Dendritic cell treated with granulocyte-macrophage colony-stimulating factor and Interleukin-4, amounts not matched to agents 40 ng/mL and 50 ng/mL, for 4 days (primary cell): Measurements from ENCODE around the gene NECTIN2.
A peak's percentile ranks its signal among the peaks of the same experiment; 100 is the strongest.

ENCODE experiments used
- H3K27ac Mint-ChIP-seq: one replicate; pipeline ENCODE4 v1.8.0; 2022; ENCODE audit warnings: mild to moderate bottlenecking, mixed read lengths
- H3K27me3 Mint-ChIP-seq: one replicate; pipeline ENCODE4 v1.8.0; 2022; ENCODE audit warnings: mild to moderate bottlenecking, mixed read lengths
- H3K36me3 Mint-ChIP-seq: one replicate; pipeline ENCODE4 v1.8.0; 2022; ENCODE audit warnings: low read depth, mixed read lengths
- H3K4me1 Mint-ChIP-seq: one replicate; pipeline ENCODE4 v1.8.0; 2022; ENCODE audit warnings: low read depth, mixed read lengths
- H3K4me3 Mint-ChIP-seq: one replicate; pipeline ENCODE4 v1.8.0; 2022; ENCODE audit warnings: mild to moderate bottlenecking, moderate library complexity, mixed read lengths
- H3K9me3 Mint-ChIP-seq: one replicate; pipeline ENCODE4 v1.8.0; 2022; ENCODE audit warnings: mixed read lengths
- intact Hi-C: fragments of 100-400 bp; cut with micrococcal nuclease; formaldehyde crosslinking; loops from one replicate; pipeline ENCODE4 v1.15.0; 2022

Gene NECTIN2

GRCh38 chr19:44845612-44846454, at the start of gene NECTIN2:
TSS of gene NECTIN2 (plus strand) at chr19:44846297. CDS start at chr19:44846526, 229 bp downstream.
- peaks cover 20% of the 10 kb centered on the region for H3K36me3 Mint-ChIP-seq
- H3K4me1 Mint-ChIP-seq: peaks cover 50% of the 10 kb centered on the region
- intact Hi-C loops: loop anchor here (2.0 to 10.0 kb wide), 6 partner anchors 23 to 157 kb away; partner anchors contain the start of gene TOMM40
- H3K27ac Mint-ChIP-seq: peak within 1 kb of the TSS; percentile 93
- H3K9me3 Mint-ChIP-seq: no peaks in the 10 kb centered on the region
- peaks cover 2% of the 10 kb centered on the region for H3K27me3 Mint-ChIP-seq
- peak within 1 kb of the TSS; percentile 91 for H3K4me3 Mint-ChIP-seq

- no peaks in the 10 kb centered on the region for H3K9me3 Mint-ChIP-seq
- H3K27me3 Mint-ChIP-seq: peaks cover 11% of the 10 kb centered on the region
- peak overlapping the region; percentile 13 for H3K27ac Mint-ChIP-seq
- H3K4me1 Mint-ChIP-seq: peaks cover 9% of the 10 kb centered on the region
- no peaks in the 10 kb centered on the region for H3K36me3 Mint-ChIP-seq
- intact Hi-C loops: no loop called here
- H3K4me3 Mint-ChIP-seq: no peak overlapping the region
These were observed 49.4 kb upstream of the NECTIN2 start for GRCh38 chr19:44796701-44797115.

GRCh38 chr19:44799627-44800346, 46.3 kb upstream of the NECTIN2 start:
- Mint-ChIP-seq H3K36me3 (no peaks in the 10 kb centered on the region), H3K4me1 (peaks cover 9% of the 10 kb centered on the region), H3K27ac (no peak overlapping the region), H3K9me3 (no peaks in the 10 kb centered on the region), H3K4me3 (no peak overlapping the region), H3K27me3 (peaks cover 21% of the 10 kb centered on the region)
- intact Hi-C loops: loop anchor here (2.0 kb wide), 1 partner anchor 45 kb away; no protein-coding TSS in a partner anchor

GRCh38 chr19:44800461-44800860, 45.6 kb upstream of the NECTIN2 start:
- H3K9me3 Mint-ChIP-seq: no peaks in the 10 kb centered on the region
- no peaks in the 10 kb centered on the region for H3K36me3 Mint-ChIP-seq
- no peak overlapping the region for H3K4me3 Mint-ChIP-seq
- peaks cover 24% of the 10 kb centered on the region for H3K27me3 Mint-ChIP-seq
- intact Hi-C loops: loop anchor here (2.0 kb wide), 1 partner anchor 44 kb away; no protein-coding TSS in a partner anchor
- peaks cover 9% of the 10 kb centered on the region for H3K4me1 Mint-ChIP-seq
- H3K27ac Mint-ChIP-seq: no peak overlapping the region

GRCh38 chr19:44803442-44804428, 42.4 kb upstream of the NECTIN2 start:
- Mint-ChIP-seq H3K36me3 (no peaks in the 10 kb centered on the region), H3K9me3 (no peaks in the 10 kb centered on the region), H3K4me3 (no peak overlapping the region), H3K27ac (no peak overlapping the region), H3K4me1 (peaks cover 24% of the 10 kb centered on the region), H3K27me3 (peaks cover 39% of the 10 kb centered on the region)
- intact Hi-C loops: no loop called here

- Mint-ChIP-seq H3K27ac (no peak overlapping the region), H3K27me3 (peaks cover 59% of the 10 kb centered on the region), H3K4me1 (peaks cover 23% of the 10 kb centered on the region), H3K9me3 (no peaks in the 10 kb centered on the region), H3K4me3 (no peak overlapping the region), H3K36me3 (no peaks in the 10 kb centered on the region)
- intact Hi-C loops: no loop called here
These were observed 39.8 kb upstream of the NECTIN2 start for GRCh38 chr19:44806291-44806690.

- H3K36me3 Mint-ChIP-seq: no peaks in the 10 kb centered on the region
- no peak overlapping the region for H3K4me3 Mint-ChIP-seq
- no peak overlapping the region for H3K27ac Mint-ChIP-seq
- peaks cover 67% of the 10 kb centered on the region for H3K27me3 Mint-ChIP-seq
- intact Hi-C loops: no loop called here
- H3K4me1 Mint-ChIP-seq: peaks cover 23% of the 10 kb centered on the region
- H3K9me3 Mint-ChIP-seq: no peaks in the 10 kb centered on the region
These were observed 38.9 kb upstream of the NECTIN2 start for GRCh38 chr19:44807162-44807561.

GRCh38 chr19:44807652-44808462, 38.2 kb upstream of the NECTIN2 start:
- no peak overlapping the region for H3K27ac Mint-ChIP-seq
- no peak overlapping the region for H3K4me3 Mint-ChIP-seq
- peaks cover 62% of the 10 kb centered on the region for H3K27me3 Mint-ChIP-seq
- peaks cover 23% of the 10 kb centered on the region for H3K4me1 Mint-ChIP-seq
- intact Hi-C loops: no loop called here
- no peaks in the 10 kb centered on the region for H3K9me3 Mint-ChIP-seq
- H3K36me3 Mint-ChIP-seq: no peaks in the 10 kb centered on the region

GRCh38 chr19:44808463-44809371, 37.4 kb upstream of the NECTIN2 start, which contains the start of gene BCAM:
TSS of gene BCAM (plus strand) at chr19:44809103. CDS start at chr19:44809125, 22 bp downstream.
- Mint-ChIP-seq H3K36me3 (no peaks in the 10 kb centered on the region), H3K4me3 (peak within 1 kb of the TSS; percentile 68), H3K9me3 (no peaks in the 10 kb centered on the region), H3K27ac (no peak within 1 kb of the TSS), H3K27me3 (peaks cover 57% of the 10 kb centered on the region), H3K4me1 (peaks cover 25% of the 10 kb centered on the region)
- intact Hi-C loops: no loop called here

- H3K4me3 Mint-ChIP-seq: peak overlapping the region; percentile 68
- H3K9me3 Mint-ChIP-seq: no peaks in the 10 kb centered on the region
- peaks cover 49% of the 10 kb centered on the region for H3K27me3 Mint-ChIP-seq
- H3K4me1 Mint-ChIP-seq: peaks cover 35% of the 10 kb centered on the region
- intact Hi-C loops: no loop called here
- no peak overlapping the region for H3K27ac Mint-ChIP-seq
- no peaks in the 10 kb centered on the region for H3K36me3 Mint-ChIP-seq
These were observed 36.4 kb upstream of the NECTIN2 start for GRCh38 chr19:44809577-44810233.

- H3K27me3 Mint-ChIP-seq: peaks cover 48% of the 10 kb centered on the region
- H3K36me3 Mint-ChIP-seq: no peaks in the 10 kb centered on the region
- H3K4me3 Mint-ChIP-seq: no peak overlapping the region
- peak overlapping the region; percentile 22 for H3K27ac Mint-ChIP-seq
- no peaks in the 10 kb centered on the region for H3K9me3 Mint-ChIP-seq
- H3K4me1 Mint-ChIP-seq: peaks cover 37% of the 10 kb centered on the region
- intact Hi-C loops: no loop called here
These were observed 35.6 kb upstream of the NECTIN2 start for GRCh38 chr19:44810234-44811121.
